Right lobe of liver (tissue), 4 donors: Measurements from ENCODE around the gene RIPOR2.

Experiments used
- POLR2A ChIP-seq: fragments of 450-650 bp; IDR thresholded peaks from one replicate; pipeline ENCODE4 v1.6.1; 2017; ENCODE audit warnings: antibody characterized with exemption, mild to moderate bottlenecking
- TF ChIP-seq, protein P1 (sequence below), 4 donors: fragments of 200-600 bp in 3 of 4; fragments of 450-650 bp in 1 of 4; IDR thresholded peaks; one replicate each; pipeline versions ENCODE4 v1.5.1 to v1.8.0; 2016 to 2022; ENCODE audit warnings: antibody characterized with exemption in 4 of 4, mild to moderate bottlenecking in 2 of 4
- donor health status: DM: no; HTN: no; CAD: no.
- donor health status: DM: no; HTN: no; CAD: no.
- donor health status: DM: no; HTN: yes; CAD: no.

GRCh38 chr6:24908650-24909035 lies 27.1 kb downstream of the RIPOR2 start:
- TF ChIP-seq, protein P1, sequence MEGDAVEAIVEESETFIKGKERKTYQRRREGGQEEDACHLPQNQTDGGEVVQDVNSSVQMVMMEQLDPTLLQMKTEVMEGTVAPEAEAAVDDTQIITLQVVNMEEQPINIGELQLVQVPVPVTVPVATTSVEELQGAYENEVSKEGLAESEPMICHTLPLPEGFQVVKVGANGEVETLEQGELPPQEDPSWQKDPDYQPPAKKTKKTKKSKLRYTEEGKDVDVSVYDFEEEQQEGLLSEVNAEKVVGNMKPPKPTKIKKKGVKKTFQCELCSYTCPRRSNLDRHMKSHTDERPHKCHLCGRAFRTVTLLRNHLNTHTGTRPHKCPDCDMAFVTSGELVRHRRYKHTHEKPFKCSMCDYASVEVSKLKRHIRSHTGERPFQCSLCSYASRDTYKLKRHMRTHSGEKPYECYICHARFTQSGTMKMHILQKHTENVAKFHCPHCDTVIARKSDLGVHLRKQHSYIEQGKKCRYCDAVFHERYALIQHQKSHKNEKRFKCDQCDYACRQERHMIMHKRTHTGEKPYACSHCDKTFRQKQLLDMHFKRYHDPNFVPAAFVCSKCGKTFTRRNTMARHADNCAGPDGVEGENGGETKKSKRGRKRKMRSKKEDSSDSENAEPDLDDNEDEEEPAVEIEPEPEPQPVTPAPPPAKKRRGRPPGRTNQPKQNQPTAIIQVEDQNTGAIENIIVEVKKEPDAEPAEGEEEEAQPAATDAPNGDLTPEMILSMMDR (IDR thresholded peaks at IDR 0.05) = no peak
- no peak for TF ChIP-seq POLR2A
